Activated T-helper 1 cell treated with anti-CD3 and anti-CD28 coated beads, Interleukin-12 subunit alpha, Interleukin-12 subunit beta, Interleukin-2, Interleukin-4 antibody, amounts not matched to agents 30 ng/mL and 10 ng/mL and 1 ng/mL, durations not matched to agents 14 hours and 24 hours and 36 hours (primary cell): ENCODE results near the gene TOM1L2. TPM values are rescaled to one million over a fixed set of nuclear protein-coding genes. Genes with fewer than 3 reads are reported as not detected.
A peak's percentile ranks its signal among the peaks of the same experiment; 100 is the strongest.

Experiments
- DNase-seq: peaks from one replicate; pipeline ENCODE4 v3.0.0; 2021; ENCODE audit warnings: low spot score
- H3K27ac Mint-ChIP-seq: one replicate; pipeline ENCODE4 v1.8.0; 2021; ENCODE audit warnings: mild to moderate bottlenecking, mixed read lengths
- H3K27me3 Mint-ChIP-seq: one replicate; pipeline ENCODE4 v1.8.0; 2022; ENCODE audit warnings: mild to moderate bottlenecking, moderate library complexity, mixed read lengths; ENCODE audit not compliant: insufficient read depth
- H3K36me3 Mint-ChIP-seq: one replicate; pipeline ENCODE4 v1.8.0; 2021; ENCODE audit warnings: low read depth, mixed read lengths
- H3K4me1 Mint-ChIP-seq: one replicate; pipeline ENCODE4 v1.8.0; 2021; ENCODE audit warnings: low read depth, mixed read lengths
- H3K4me3 Mint-ChIP-seq: one replicate; pipeline ENCODE4 v1.8.0; 2021; ENCODE audit warnings: mild to moderate bottlenecking, moderate library complexity, mixed read lengths
- H3K9me3 Mint-ChIP-seq: one replicate; pipeline ENCODE4 v1.8.0; 2021; ENCODE audit warnings: mixed read lengths
- intact Hi-C: fragments of 100-400 bp; cut with micrococcal nuclease; formaldehyde crosslinking; loops from one replicate; pipeline ENCODE4 v1.15.1; 2024
- total RNA-seq: library from RNA; stranded (reverse); gene quantifications from 2 replicates; pipeline ENCODE4 v1.2.3, GENCODE V29; 2022

Gene TOM1L2
- total RNA-seq, 1 donor from 2014 or later, result 10.2 TPM

DNA sequence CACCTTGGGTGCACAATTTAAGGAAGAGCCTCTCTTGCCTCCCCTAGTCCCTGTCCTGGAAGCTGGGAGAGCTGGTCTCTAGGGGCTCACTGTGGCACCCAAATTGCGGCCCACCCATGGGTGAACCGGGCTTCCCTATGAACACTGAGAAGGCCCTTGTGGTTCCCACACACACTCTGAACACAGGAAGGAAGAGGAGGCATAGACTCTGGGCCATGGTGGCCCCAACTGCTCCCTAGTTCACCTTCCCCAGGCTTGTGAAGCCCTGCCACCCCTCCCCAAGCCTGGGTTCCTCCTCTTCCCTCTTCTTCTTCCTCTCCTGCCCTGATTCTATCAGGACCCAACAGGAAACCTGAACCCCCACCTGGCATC is 145.9 kb downstream of the TOM1L2 start:
- H3K4me3 Mint-ChIP-seq, result peak overlapping the region; percentile 63
- no peaks in the 10 kb centered on the region for H3K27me3 Mint-ChIP-seq
- H3K27ac Mint-ChIP-seq, result peak overlapping the region; percentile 91
- H3K4me1 Mint-ChIP-seq, result peaks cover 69% of the 10 kb centered on the region
- no peak for DNase-seq
- intact Hi-C loops, result no loop called here
- peaks cover 23% of the 10 kb centered on the region for H3K36me3 Mint-ChIP-seq
- H3K9me3 Mint-ChIP-seq, result no peaks in the 10 kb centered on the region

DNA sequence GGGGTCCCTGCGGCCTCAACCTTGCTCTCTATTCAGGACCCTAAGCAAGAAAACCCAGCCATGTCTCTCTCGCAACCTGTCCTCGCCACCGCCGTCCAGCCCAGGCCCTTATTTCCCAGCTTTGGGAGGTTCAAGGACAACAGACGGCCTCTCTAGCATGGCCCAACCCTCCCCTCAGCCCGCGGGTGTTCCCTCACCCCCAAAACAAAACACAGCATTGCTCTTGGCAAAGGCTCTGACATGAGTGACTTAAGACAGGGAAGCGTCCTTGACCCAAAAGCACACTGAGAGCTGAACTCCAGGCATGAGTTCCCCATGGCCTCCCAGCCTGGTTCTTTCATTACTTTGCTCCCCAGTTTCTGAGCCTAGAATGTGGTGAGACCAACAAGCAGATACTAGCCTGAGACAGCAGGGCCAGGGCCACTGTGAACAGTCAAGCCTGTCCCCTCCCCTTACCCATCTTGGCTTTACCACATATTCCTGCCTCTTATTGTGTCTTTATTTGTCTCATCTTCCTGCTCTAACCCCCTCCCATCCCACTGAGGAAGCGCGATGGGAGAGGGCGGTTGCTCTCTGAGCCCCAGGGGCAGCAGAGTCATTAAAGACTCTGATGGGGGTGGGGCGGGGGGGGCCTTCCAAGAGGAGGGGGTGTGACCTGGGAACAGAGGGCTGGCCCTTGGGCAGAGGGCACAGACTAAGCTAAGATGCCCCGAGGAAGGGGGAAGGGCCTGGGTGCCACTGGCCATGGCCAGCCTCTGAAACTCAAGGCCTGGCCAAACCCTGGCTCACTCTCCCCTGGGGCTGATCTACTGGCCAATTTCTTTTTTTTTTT is 147.2 kb downstream of the TOM1L2 start:
- peak overlapping the region; percentile 80 for H3K4me3 Mint-ChIP-seq

DNA sequence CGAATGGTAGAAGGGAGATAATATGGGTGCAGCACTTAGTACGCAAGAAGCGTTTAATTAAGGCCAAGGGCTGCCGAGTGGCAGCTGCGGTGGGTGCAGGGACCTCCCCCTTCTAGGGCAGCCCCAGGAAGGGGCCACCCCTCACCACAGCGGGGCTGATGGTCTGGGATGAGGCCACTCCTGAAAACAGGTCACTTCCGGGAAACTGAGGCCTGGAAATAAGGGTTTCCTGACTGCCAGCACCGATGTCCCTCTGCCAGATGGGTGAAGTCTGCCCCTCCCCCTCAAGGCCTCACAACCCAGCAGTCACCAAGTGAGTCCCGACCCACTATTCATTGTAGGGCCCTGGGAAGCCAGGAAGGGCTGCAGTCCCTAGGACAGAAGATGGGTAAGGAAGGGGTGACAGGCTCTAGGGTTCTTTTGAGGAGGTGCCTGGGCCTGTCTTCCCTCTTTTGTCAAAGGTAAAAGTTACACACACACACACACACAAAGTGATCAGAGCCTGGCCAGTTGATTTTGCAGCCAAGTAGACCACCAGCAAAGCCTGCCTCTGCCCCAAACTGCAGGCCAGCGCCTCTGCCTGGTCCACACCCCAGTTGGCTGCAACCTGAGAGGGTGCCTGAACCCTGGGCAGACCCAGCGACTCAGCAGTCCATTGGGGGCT is 147.9 kb downstream of the TOM1L2 start:
- H3K27ac Mint-ChIP-seq, result peak overlapping the region; percentile 91

More for the DNA sequence above, 147.2 kb downstream of the TOM1L2 start:
- H3K36me3 Mint-ChIP-seq, result peaks cover 20% of the 10 kb centered on the region
- H3K9me3 Mint-ChIP-seq, result no peaks in the 10 kb centered on the region
- no peak for DNase-seq
- peak overlapping the region; percentile 91 for H3K27ac Mint-ChIP-seq
- intact Hi-C loops, result loop anchor here (1.0 to 5.0 kb wide), 3 partner anchors 43 to 357 kb away; partner anchors contain the start of gene ALKBH5
- peaks cover 83% of the 10 kb centered on the region for H3K4me1 Mint-ChIP-seq
- H3K27me3 Mint-ChIP-seq, result no peaks in the 10 kb centered on the region

DNA sequence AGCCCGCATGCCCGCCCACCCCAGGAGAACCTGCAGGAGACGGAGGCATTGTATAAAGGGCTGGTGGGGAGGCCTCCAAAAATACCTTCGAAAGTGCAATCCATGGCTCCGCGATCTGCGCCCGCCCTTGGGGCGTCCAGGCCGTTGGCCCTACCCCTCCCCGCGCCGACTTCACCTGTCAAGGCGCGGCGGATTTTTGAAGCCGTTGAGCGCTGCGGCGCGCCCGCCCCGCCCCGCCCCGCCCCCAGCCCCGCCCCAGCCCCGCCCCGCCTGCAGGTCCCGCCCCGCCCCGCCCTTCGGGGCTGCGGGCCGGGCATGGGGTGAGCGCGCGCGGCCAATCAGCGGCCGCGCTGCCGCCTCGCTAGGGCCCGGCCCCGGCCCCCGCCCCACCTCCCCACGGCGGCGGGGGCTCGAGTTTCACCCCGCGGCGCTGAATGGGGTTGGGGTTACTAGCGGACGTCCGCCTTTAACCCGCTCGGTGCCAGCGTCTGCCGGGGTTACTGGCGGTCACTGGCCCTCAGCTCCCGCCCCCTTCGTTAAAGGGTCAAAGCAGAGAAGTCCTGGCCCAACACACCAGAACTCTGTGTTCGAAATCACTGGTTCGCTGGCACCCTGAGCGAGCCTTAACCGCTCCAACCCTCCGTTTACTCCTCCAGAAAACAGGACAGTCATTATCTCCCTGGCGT is 148.6 kb downstream of the TOM1L2 start:
- intact Hi-C loops, result loop anchor here (1.0 to 5.0 kb wide), 7 partner anchors 13 to 359 kb away; partner anchors contain the start of genes ALKBH5, DRC3, SREBF1 and TOM1L2
- Mint-ChIP-seq H3K27me3 (no peaks in the 10 kb centered on the region), H3K4me1 (peaks cover 92% of the 10 kb centered on the region), H3K9me3 (no peaks in the 10 kb centered on the region), H3K4me3 (peak overlapping the region; percentile 80), H3K36me3 (peaks cover 27% of the 10 kb centered on the region), H3K27ac (peak overlapping the region; percentile 91)
- DNase-seq, result peak; percentile 82

More for the DNA sequence above, 147.9 kb downstream of the TOM1L2 start:
- no peaks in the 10 kb centered on the region for H3K9me3 Mint-ChIP-seq
- peaks cover 87% of the 10 kb centered on the region for H3K4me1 Mint-ChIP-seq
- no peaks in the 10 kb centered on the region for H3K27me3 Mint-ChIP-seq
- DNase-seq, result no peak
- H3K36me3 Mint-ChIP-seq, result peaks cover 24% of the 10 kb centered on the region
- peak overlapping the region; percentile 80 for H3K4me3 Mint-ChIP-seq
- intact Hi-C loops, result loop anchor here (1.0 to 5.0 kb wide), 3 partner anchors 42 to 358 kb away; partner anchors contain the start of gene ALKBH5

DNA sequence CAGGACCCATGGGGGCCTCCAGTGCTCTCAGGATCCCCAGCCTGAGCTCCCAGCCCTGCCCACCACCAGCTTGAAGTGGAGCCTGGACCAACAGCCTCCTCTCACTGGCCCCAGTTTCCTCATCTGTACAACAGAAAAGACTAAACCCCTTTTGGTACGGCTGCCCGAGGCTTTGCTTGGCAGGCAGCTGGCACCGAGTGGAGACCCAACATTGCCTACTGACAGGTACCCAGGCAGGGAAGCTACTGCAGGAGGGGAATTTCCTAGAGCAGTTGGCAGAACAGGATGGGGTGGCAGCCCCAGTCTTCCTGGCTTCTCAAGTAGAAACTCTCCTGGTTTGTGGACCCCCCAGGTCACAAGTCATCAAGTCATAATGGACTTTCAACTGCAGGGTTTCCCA is 149.6 kb downstream of the TOM1L2 start:
- no peak for DNase-seq
- peaks cover 30% of the 10 kb centered on the region for H3K36me3 Mint-ChIP-seq
- peak overlapping the region; percentile 18 for H3K27ac Mint-ChIP-seq

DNA sequence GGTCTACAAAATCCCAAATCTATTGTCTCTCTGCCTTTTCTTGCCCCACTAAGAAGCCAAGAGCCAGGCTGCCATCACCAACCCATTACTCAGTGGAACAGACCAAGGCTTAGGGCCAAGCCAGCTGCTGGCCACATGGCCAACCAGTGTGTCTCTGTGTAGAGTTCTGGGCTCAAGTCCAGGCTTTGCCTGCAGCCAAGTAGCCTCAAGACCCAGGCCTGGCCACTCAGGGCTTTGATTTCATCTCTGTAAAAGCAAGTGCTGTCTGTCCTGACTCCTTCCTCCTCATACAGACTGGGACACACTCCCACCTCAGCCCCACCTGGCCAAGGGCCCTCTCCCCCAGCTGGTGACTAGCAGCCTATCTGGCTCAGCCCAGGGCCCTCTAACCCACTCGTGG is 150.0 kb downstream of the TOM1L2 start:
- H3K9me3 Mint-ChIP-seq, result no peaks in the 10 kb centered on the region
- H3K27ac Mint-ChIP-seq, result peak overlapping the region; percentile 18
- H3K36me3 Mint-ChIP-seq, result peaks cover 30% of the 10 kb centered on the region
- peak overlapping the region; percentile 80 for H3K4me3 Mint-ChIP-seq
- DNase-seq, result no peak
- H3K4me1 Mint-ChIP-seq, result peaks cover 85% of the 10 kb centered on the region
- intact Hi-C loops, result loop anchor here (5.0 kb wide), 2 partner anchors 40 to 360 kb away; partner anchors contain the start of gene ALKBH5
- no peaks in the 10 kb centered on the region for H3K27me3 Mint-ChIP-seq

More for the DNA sequence above, 149.6 kb downstream of the TOM1L2 start:
- Mint-ChIP-seq H3K4me1 (peaks cover 88% of the 10 kb centered on the region), H3K27me3 (no peaks in the 10 kb centered on the region), H3K9me3 (no peaks in the 10 kb centered on the region), H3K4me3 (peak overlapping the region; percentile 80)
- intact Hi-C loops, result loop anchor here (1.0 to 5.0 kb wide), 6 partner anchors 14 to 360 kb away; partner anchors contain the start of genes ALKBH5, DRC3, SREBF1 and TOM1L2

DNA sequence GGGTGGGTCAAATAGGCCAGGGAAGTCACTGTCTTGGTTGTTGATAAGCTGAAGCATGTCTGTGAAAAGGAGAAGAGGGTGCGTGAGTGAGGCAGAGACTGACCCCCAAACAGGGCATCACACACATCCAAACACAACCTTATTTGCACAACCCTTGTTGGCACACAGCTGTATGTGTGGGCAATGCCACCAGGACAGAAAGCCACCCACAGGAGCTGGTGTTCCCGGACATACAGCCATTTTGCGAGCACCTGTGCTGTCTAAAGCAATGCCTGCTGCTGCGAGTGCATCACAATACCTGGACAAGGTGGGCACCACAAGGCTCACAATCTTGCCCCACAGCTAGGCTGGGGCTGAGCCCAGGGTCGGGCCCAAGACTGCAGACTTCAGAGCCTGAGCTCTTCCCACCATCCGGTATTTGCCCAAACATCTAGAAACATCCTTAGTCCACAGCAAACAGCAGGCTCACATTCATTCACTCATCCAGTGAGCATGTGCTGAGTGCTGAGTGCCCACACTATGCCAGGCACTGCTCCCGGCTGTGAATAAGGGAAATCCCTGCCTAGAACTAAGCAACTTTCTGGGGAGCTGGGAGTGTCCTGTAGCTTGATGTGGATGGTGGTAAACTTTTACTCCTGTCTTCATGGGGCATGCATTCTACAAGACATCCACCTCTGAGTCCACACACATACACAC is 151.6 kb downstream of the TOM1L2 start:
- Mint-ChIP-seq H3K36me3 (peaks cover 31% of the 10 kb centered on the region), H3K27ac (peak overlapping the region; percentile 70), H3K27me3 (no peaks in the 10 kb centered on the region), H3K9me3 (no peaks in the 10 kb centered on the region), H3K4me1 (peaks cover 70% of the 10 kb centered on the region), H3K4me3 (peak overlapping the region; percentile 80)
- intact Hi-C loops, result loop anchor here (5.0 kb wide), 2 partner anchors 38 to 362 kb away; partner anchors contain the start of gene ALKBH5
- DNase-seq, result no peak

DNA sequence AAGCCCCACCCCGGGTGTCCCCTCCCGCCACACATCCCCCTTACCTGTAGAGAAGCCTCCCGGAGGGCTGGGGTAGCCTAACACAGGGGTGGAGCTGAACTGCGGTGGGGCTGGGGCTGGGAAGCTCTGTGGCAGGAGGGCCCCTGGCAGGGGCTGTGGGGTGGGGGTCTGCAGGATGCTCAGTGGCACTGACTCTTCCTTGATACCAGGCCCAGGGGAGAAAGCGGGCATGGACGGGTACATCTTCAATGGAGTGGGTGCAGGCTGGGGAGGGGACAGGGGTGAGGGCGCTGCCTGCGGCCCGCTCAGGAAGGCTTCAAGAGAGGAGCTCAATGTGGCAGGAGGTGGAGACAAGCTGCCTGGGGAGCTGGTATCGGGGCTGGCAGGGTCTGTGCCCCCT is 152.2 kb downstream of the TOM1L2 start:
- DNase-seq, result no peak
- intact Hi-C loops, result loop anchor here (5.0 kb wide), 2 partner anchors 38 to 362 kb away; partner anchors contain the start of gene ALKBH5
- Mint-ChIP-seq H3K27me3 (no peaks in the 10 kb centered on the region), H3K36me3 (peaks cover 33% of the 10 kb centered on the region), H3K9me3 (no peaks in the 10 kb centered on the region), H3K4me1 (peaks cover 64% of the 10 kb centered on the region), H3K4me3 (peak overlapping the region; percentile 80), H3K27ac (peak overlapping the region; percentile 70)

DNA sequence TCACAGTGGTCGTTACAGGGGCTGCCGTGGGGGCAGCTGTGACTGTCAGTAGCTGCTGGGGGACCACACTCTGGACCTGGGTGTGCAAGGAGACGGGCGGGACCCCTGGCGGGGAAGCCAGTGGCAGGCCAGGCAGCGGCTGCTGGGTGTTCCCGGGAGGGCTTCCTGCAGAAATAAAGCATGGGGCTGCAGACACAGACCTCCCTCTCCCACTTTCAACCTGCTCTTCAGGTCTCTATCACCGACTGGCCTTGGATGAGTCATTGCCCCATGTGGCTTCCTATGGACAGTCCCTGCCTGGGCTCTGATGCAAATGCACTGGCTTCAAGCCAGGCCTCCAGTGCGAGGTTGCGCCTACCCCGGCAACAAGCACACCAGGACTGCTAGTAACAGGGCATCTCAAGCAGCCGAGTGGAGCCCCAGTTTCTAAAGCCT is 152.6 kb downstream of the TOM1L2 start:
- Mint-ChIP-seq H3K4me1 (peaks cover 59% of the 10 kb centered on the region), H3K27me3 (no peaks in the 10 kb centered on the region), H3K36me3 (peaks cover 37% of the 10 kb centered on the region), H3K4me3 (peak overlapping the region; percentile 80), H3K27ac (peak overlapping the region; percentile 70), H3K9me3 (no peaks in the 10 kb centered on the region)
- DNase-seq, result peak; percentile 50
- intact Hi-C loops, result loop anchor here (1.0 to 2.0 kb wide), 3 partner anchors 27 to 136 kb away; no protein-coding TSS in a partner anchor

DNA sequence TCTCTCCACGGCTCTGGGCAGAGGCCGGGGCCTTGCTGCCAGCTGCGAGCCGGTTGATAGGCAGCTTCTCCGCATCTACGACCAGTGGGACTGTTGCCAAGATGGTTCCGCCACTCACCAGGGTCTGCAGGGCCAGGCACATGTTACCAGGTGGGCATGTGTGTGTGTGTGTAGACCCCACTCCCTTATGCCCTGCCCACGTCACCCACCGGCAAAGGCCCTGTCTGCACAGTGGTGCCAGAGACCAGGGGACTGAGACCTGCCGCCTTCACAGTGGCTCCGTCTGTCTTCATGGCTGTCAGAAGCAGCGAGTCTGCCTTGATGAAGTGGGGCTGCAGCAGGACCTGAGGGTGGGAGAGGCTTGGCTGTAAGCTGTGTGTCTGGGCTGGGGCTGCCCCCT is 153.1 kb downstream of the TOM1L2 start:
- Mint-ChIP-seq H3K4me1 (peaks cover 55% of the 10 kb centered on the region), H3K4me3 (no peak overlapping the region), H3K27ac (no peak overlapping the region), H3K9me3 (no peaks in the 10 kb centered on the region), H3K27me3 (no peaks in the 10 kb centered on the region), H3K36me3 (peaks cover 37% of the 10 kb centered on the region)
- DNase-seq, result no peak
- intact Hi-C loops, result loop anchor here (1.0 to 2.0 kb wide), 3 partner anchors 26 to 136 kb away; no protein-coding TSS in a partner anchor

DNA sequence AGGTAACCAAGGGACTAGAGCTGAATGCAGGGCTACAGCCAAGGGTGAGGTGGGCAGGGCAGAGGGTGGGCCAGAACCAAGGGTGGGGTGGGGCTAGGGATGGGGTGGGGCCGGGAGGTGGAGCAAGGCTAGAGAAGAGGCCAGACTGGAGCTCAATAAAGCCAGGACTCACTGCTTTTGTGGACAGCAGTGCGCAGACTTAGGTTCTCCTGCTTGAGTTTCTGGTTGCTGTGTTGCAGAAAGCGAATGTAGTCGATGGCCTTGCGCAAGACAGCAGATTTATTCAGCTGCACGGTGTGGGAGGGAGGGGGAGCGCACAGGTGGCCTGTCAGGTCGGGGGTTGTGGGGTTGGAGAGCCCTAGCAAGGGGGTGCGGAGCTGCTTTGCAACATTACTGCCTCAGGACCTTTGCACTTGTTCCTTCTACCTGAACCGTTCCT is 154.1 kb downstream of the TOM1L2 start:
- no peak overlapping the region for H3K27ac Mint-ChIP-seq

DNA sequence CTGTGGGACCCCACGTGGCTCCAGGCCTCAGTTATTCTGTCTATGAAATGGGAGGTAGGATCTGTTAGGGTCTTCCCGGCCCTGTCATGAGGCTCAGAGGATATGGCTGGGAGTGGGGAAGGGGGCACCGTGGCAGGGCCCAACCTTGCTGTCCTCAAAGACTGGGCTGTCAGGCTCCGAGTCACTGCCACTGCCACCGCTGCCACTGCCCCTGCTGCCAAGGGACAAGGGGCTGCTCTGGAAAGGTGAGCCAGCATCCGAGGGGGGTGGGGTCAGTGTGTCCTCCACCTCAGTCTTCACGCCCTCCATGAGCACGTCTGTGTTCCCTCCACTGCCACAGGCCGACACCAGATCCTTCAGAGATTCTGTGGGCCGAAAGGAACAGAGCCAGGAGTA is 154.7 kb downstream of the TOM1L2 start:
- intact Hi-C loops, result no loop called here
- H3K4me1 Mint-ChIP-seq, result peaks cover 45% of the 10 kb centered on the region
- no peaks in the 10 kb centered on the region for H3K27me3 Mint-ChIP-seq
- no peaks in the 10 kb centered on the region for H3K9me3 Mint-ChIP-seq
- no peak overlapping the region for H3K27ac Mint-ChIP-seq
- H3K4me3 Mint-ChIP-seq, result no peak overlapping the region
- no peak for DNase-seq
- peaks cover 36% of the 10 kb centered on the region for H3K36me3 Mint-ChIP-seq

More for the DNA sequence above, 154.1 kb downstream of the TOM1L2 start:
- Mint-ChIP-seq H3K4me1 (peaks cover 51% of the 10 kb centered on the region), H3K9me3 (no peaks in the 10 kb centered on the region), H3K27me3 (no peaks in the 10 kb centered on the region), H3K4me3 (no peak overlapping the region), H3K36me3 (peaks cover 37% of the 10 kb centered on the region)
- DNase-seq, result no peak
- intact Hi-C loops, result loop anchor here (2.0 kb wide), 1 partner anchor 25 kb away; no protein-coding TSS in a partner anchor
